Glomerular endothelial cell (primary cell): ENCODE data around the gene OR10G3. TPM values are rescaled to one million over a fixed set of nuclear protein-coding genes. Genes with fewer than 3 reads are reported as not detected.
A peak's percentile ranks its signal among the peaks of the same experiment; 100 is the strongest.
"Not testable (repeated sequence)": the region's sequence is repeated elsewhere in the genome, so short reads cannot be mapped to it uniquely, and the experiment has no call there.

Experiments
- DNase-seq: peaks from one replicate; pipeline ENCODE4 v3.0.0-alpha.2; 2011; ENCODE audit warnings: low read depth, low spot score; ENCODE audit errors: extremely low read depth
- total RNA-seq: library from RNA; depleted of rRNA; stranded (reverse); fragments of >200 nt; gene quantifications from 2 replicates; pipeline ENCODE4 v1.2.3, GENCODE V29; 2015

Gene OR10G3, protein sequence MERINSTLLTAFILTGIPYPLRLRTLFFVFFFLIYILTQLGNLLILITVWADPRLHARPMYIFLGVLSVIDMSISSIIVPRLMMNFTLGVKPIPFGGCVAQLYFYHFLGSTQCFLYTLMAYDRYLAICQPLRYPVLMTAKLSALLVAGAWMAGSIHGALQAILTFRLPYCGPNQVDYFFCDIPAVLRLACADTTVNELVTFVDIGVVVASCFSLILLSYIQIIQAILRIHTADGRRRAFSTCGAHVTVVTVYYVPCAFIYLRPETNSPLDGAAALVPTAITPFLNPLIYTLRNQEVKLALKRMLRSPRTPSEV
- not detected in 2 replicates for total RNA-seq

DNA sequence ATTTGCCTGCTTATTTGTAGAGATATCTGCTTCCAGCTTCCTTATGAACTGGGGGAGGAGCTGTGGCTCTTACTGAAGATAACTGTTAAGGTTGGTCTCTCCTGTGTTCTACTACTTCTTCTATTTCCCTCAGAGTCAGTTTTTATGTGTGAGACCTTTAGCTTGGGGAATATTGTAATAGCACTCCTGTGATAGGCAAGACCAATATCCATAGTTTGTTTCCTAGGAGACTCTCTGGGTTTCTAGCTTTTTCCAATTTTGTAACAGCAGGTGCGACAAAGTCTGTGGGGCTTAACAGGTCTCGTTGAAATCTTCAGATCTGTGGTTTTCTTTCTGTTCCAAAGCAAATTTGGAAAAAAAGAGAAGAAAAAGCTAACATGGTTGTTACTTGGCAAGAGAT is at the start of gene OR10G3:
Gene OR10G3 (minus strand): TSS at position 101 of the 400 bp plus-strand sequence. CDS start 9,332 bp downstream, outside the sequence.
- DNase-seq: no peak

DNA sequence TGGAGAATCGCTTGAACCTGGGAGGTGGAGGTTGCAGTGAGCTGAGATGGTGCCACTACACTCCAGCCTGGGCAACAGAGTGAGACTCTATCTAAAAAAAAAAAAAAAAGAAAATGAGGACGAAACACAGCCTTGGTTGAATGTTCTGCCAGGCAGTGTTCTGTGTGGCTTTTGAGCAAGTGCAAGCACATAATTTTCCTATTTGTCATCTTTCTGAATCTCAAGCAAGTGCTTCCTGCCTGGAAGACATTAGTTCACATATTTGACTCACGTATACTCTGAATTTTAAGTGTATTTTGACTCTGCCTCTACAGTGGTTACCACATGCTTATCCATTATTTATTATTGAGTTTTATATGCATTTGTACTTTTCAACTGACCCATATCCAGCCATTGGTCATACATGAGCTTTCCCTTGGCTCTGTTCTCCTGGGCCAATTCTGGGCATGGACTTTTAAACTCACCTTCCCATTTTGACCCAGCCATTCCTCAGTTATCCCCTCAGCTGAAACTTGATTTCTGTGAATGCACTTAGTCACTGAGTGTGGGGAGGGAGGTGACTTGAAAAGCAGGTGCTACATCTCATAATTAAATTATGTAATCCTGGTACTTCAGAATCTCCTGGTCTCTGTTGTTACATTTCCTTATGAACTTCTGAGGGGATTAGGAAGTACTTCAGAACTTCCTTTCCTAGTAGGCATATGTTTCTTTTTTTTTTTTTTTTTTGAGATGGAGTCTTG is 46.8 kb upstream of the OR10G3 start:
- no peak for DNase-seq

DNA sequence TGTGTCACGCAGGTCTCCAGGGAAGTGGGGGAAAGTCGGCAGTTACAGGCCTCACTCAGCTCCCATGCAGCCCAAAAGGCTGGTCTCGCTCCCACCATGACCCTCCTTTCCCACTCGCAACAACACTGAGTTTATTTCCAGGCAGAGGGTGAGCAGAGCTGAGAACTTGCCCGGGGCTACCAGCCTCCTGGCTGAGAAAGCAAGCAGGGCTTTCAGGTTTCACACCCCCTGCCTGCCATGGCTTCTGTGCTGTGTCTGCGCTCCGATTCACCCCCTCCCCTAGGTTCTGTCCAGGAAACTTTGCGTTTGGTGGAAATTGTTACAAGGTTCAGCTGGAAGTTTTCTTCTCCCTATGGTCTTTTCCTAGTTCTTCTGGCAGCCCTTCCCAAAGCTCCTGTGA is 37.7 kb upstream of the OR10G3 start:
- no peak for DNase-seq

DNA sequence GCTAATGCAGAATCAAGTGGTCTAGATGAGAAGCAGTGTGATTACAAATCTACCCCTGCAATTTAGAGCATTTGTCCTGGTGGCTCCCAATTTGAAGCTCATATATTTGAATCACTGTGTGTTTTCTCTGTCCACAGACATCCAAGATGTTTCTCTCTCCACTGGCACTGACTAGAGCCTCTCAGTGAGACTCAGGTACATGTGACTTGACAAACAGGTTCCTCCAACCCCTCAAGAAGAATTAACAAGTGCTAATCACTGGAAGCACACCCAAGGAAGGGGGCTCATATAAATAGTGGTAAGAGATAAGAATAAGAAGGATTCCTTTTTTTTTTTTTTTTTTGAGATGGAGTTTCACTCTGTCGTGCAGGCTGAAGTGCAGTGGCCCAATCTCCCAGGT is 34.4 kb upstream of the OR10G3 start:
- no peak for DNase-seq

DNA sequence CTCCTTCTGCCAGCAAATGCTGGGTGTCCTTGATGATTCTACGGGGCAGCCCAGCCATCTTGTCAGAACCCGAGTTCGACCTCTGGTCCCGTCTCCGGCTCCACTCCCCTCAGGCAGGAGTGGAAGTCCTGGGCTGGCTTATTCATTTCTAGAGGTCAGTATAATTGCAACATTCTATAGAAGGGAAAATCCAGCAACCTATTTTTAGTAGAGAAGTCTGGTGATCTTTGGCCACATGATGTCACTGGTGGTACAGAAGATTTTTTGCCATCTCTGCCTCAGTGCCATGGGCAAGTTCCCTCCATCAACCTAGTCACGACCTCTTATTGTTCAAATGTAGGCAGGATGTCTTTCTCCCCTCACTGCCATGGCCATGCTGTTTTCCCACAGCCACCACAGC is 32.4 kb upstream of the OR10G3 start:
- no peak for DNase-seq

DNA sequence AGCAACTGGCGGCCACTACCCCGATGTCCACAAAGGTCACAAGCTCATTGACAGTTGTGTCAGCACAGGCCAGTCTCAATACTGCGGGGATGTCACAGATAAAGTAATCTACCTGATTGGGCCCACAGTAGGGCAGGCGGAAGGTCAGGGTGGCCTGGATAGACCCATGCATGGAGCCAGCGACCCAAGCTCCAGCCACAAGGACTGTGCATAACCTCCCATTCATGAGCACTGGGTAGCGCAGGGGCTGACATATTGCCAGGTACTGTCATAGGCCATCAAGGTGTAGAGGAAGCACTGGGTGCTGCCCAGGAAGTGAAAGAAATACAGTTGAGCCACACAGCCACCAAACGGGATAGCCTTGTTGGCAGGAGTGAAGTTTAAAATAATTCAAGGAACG is 22.3 kb upstream of the OR10G3 start:
- DNase-seq: not testable (repeated sequence)

DNA sequence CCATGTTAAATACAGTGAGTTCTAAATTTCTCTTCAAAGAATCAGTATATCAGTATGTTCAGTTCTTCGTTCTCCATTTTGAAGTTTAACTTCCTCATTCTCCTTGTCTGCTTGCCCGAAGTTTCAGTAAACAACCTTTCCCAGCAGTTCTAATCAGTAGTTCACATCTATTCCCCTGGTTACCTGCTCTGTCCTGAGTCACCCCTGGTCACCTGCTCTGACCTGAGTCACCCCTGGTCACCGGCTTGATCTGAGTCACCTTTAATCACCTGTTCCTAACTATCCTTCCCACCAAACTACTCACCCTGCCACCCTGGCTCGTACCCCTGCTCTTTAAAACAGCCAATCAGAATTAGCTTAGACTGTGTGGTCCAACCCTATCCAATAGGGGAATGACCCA is 9.4 kb upstream of the OR10G3 start:
- DNase-seq: no peak

DNA sequence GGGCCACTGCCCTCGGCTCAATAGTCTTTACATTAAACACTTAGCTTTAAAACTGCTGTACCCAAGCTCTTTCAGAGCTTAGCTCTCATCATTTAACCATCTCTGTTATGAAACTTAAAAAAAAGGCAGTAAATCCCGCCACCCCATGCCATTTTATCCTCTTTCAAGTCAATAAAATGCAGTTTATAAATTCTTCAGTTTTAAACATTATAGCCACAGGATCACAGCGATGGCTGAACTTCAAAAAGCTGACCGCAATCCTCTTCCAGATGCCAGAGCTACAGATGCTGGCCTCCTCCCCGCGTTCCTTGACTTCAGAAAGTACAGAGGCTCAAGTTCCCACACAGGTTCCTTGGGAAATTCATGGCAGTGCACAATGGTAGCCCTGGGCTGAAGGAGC is 4.2 kb downstream of the OR10G3 start:
- DNase-seq: no peak

DNA sequence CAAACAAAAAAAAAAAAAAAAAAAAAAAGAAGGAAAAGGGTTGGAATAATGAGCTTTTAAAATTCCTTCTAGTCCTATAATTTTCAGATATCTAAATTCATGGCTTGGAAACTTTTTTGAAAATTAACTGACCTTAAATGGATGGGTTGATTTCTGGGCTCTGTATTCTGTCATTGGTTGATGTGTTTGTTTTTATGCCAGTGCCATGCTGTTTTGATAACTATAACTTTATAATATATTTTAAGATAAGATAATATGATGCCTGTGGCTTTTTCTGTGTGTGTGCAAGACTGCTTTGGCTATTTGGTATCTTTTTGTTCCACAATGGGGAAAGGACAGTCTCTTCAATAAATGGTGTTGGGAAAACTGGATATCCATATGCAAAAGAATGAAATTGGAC is 7.3 kb downstream of the OR10G3 start:
- no peak for DNase-seq

DNA sequence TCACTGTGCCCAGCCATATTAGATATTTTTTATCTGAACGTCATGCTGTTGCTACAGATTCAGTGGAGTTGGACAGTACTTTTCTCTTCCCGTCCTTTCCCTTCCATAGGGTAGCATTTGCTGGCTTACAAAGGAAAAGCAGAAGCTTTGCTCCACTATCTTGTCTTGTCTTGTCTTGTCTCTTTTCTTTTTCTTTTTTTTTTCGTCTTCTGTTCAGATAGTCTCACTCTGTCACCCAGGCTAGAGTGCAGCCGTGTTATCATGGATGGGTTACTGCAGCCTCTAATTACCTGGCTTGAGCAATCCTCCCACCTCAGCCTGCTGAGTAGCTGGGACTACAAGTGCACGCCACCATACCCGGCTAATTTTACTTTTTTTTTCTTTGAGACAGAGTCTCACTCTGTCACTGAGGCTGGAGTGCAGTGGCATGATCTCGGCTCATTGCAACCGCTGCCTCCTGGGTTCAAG is 21.1 kb downstream of the OR10G3 start:
- DNase-seq: no peak

DNA sequence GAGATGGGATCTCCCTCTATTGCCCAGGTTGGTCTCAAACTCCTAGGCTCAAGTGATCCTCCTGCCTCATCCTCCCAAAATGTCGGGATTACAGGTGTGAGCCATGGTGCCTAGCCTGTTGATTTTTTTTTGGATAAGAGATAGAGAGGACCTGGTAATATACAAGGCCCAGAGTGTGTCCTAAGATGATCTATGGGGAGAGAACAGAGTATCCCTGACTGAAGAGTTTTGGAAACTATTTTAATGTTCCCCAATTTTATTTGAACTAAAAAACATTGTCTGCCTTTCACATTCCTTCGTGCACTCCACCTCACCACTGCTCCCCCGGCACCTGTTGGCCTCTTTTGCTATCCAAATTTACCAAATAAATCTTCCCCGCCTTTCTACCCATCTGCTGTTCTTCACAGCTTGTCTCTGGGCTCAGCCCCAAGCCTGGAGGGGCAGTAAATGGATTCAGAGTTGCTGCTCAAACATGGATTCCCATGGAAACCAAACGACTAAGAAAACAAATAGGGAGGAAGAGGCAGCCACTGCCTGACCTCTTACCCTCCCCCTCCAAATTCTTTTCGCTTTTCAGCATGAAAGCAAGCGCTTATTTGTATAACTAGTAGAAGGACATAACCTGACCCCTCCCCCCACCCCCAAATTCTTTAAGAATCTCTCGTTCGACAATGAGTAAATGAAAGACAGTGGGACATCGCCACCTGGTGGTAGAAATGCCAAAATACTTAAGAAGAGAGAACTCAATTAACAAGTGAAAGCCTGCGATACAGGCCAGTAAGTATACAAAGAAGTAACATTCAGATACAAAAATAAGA is 22.6 kb downstream of the OR10G3 start:
- DNase-seq: peak; percentile 88

DNA sequence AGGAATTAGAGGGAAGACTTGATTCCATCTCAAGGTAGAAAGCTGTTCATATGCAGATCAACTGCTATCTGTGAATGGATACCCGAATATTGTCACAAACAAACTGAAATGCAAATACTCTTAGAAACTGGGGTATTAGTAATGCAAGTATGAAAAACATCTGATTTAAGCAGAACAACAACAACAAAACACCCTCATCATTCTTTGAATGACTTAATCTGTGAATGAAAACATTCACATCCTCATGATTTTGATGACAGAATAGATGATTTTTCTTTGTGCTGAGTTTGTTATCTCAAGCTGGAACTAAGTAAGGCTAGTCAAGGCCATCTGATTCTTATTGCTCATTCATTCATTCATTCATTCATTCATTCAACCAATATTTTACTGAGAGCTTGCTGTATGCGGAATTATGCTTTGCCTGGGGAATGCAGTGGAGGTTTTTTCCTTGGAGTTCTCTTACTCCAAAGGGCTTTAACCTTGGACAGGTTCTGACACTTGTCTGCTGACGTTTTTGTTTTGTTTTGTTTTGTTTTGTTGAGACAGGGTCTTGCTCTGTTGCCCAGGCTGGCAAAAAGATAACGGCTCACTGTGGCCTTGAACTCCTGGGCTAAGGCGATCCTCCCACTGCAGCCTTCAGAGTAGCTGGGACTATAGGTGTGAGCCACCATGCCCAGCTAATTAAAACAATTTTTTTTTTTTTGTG is 23.3 kb downstream of the OR10G3 start:
- DNase-seq: no peak

DNA sequence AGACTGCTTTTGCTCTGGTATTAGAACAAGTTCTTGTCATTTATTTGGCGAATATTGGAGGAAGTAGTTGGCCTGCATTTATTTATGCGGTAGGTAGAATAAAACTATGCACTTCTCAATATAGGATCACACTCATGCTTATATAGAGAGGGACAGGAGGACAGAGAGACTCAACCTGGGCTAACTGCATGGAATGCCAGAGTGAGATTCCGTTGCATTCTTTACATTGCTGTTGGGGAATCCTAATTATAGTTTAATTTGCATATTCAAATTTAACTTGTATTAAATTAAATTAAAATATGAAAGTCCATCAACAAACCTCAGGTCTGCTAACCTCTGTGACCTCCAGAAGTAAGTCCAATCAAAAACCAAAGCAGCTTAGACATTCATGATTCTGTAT is 26.6 kb downstream of the OR10G3 start:
- DNase-seq: no peak

DNA sequence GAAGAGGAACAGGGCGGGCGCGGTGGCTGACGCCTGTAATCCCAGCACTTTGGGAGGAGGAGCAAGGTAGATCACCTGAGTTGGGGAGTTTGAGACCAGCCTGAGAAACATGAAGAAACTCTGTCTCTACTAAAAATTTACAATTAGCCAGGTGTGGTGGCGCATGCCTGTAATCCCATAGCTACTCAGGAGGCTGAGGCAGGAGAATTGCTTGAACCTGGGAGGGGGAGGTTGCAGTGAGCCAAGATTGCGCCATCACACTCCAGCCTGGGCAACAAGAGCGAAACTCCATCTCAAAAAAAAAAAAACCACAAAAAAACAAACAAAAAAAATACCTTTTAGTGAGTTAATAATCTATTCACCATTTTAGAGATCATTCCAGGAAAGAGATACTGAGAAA is 35.3 kb downstream of the OR10G3 start:
- not testable (repeated sequence) for DNase-seq

DNA sequence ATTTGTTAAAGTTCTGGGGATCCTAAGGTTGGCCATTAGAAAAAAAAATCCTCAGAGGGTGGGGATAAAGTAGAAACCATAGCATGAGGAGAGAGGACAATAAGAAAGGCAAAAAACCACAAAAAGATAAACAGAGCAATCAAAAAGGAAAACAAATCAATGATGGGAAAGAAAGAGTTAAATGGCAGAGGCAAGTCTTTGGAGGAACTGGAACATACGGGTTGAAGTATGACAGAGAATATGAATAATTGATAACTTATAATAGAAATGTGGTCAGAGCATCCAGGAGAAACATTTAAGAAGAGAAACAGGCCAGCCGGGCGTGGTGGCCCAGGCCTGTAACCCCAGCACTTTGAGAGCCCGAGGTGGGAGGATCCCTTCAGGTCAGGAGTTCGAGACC is 35.9 kb downstream of the OR10G3 start:
- DNase-seq: no peak

DNA sequence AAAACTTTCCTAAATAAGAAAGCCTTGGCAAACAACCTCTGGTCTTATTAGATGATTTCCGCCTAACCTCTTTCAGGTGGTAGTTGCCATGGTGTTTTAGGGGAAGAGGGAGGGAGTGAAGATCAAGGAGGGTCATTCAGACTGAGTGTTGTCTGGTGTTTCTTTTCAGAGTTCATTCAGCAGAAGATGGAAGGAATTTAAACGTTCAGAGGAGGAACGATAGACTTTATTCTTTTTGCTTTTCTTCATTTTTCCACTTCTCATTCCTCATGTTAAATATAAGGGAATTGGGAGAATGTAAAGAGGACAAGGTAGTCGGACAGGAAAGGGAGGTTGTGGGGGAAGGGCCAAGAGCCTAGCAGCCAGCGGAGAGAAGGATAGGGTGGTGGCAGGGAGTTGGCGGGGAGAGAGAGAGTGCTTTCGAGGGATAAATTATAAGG is 36.3 kb downstream of the OR10G3 start:
- DNase-seq: no peak

DNA sequence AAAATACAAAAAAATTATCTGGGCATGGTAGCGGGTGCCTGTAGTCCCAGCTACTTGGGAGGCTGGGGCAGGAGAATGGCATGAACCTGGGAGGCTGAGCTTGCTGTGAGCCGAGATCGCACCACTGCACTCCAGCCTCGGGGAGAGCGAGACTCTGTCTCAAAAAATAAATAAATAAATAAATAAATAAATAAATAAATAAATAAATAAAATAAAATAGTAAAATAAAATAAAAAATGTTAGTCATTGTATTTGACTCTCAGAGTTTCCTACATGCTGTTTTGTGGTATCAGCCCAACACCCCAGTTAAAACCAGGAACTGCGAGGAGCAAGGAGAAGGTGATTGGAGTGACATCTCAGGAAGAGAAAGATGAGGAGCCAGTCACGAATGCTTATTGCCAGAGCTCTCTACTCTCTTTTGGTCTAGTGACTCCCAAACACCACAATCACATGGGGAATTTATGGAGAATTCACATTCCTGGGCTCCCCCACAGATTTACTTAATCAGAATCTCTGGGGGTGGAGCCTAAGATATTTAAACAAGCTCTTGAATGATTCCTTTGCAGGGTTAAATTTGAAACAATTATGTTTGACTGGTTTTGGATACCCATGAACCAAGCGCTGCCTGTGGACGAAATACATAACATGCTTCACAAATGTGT is 38.3 kb downstream of the OR10G3 start:
- no peak for DNase-seq

DNA sequence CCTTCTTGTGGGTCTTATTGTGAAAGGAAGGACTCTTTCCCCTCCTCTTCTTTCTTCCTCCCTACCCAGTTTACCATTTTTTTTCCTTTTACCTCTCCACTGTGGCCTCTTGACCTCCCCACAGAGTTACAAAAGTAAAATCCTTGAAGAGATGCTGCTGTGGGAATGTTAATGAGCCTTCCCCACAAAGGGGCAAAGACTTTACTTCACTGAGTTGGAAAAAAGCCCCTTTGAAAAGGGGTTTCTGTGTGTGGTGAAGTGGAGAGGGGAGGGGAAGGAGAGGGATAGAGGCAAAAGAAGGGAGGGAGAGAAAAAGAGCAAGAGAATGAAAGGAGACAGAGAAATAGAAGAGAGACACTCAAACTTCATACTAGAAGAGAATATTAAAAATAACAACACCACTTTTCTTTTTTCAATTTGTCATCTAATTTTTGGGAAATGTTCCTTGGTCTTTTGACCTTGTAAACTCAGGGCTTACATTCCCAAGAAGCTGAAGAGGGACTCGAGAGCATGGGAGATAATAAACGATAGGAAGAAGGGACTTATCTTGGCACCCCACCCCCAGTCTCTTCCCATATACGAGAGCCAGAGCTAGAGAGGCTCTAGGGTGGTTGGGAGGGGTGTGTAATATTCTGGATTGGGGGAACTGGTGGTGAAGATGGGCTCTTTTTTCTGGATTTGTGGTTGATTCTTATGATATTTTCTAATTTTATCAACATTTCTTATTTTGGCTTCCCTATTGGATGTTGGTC is 40.5 kb downstream of the OR10G3 start:
- DNase-seq: no peak

DNA sequence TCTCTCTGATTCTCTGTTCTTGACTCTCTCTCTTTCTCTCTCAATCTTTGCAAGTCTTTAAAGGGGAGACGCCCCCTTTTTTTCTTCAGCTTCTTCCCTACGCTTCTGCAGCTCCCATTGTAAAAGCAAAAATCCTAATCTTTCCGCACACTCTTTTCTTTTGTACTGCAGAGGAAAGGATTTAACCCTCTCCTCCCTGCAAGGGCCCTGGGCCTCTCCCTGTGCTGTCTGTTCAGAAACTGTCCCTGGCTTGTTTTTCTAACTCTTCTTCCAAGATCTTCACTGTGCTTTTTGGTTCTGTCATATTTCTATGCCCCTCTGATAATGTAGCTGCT is 42.8 kb downstream of the OR10G3 start:
- no peak for DNase-seq
